Measurements from ENCODE around the gene RNF144A.
"Not testable (repeated sequence)": the region's sequence is repeated elsewhere in the genome, so short reads cannot be mapped to it uniquely, and the experiment has no call there.

RNF144A gene

DNA sequence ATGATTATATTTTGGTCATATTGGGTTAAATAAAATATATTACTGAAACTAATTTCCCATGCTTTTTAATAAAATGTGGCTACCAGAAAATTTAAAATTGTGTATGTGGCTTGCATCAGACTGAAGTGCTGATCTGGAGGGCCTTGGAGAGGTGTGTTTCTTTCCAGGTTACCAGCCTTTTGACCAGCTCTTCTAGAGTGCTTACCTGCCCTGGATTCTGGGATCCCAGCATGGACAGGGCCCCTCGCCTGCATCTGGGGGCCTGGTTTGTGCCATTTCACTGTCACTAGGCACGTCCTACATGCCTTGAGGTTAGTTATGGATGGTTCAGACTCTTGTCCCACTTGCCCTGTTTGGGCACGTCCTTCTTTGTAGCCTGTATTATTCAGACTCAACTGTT is 10.5 kb downstream of the RNF144A start:
- in situ Hi-C loops (cut with MboI; ENCODE audit: low sequenced_read_pairs) = no loop called here

GRCh38 chr2:6928452-6928851 is 11.2 kb downstream of the RNF144A start:
- in situ Hi-C loops (cut with MboI; ENCODE audit: low sequenced_read_pairs) = no loop called here

DNA sequence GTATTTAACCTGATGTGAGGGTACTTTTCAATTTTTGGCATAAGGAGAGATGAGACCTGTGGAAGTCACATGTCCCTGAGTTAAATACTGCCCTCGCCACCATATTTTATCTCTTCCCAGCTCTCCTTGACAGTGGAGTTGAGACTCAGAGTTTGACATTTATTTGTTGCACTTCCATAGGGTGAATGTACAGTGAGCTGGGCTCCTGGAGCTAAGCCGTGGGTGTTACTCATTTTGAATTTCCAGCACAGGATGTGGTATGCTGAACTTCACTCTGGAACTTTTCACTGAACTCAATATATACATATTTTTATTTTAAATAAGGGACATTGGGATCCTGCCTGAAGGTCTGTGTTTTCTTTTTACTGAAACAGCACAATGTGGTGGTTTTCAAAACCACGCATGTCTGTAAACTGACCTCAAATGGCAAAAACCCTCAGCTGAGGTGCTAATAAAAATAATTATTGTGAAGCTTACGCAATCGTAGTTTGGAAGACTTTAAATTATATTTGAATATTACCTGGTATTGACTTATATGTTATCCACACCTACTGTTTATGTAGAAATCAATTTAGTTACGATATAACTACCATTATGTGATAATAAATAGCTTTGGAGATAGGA is 12.1 kb downstream of the RNF144A start:
- in situ Hi-C loops (cut with MboI; ENCODE audit: low sequenced_read_pairs) = no loop called here

GRCh38 chr2:6930923-6931647 is 13.9 kb downstream of the RNF144A start:
- in situ Hi-C loops (cut with MboI; ENCODE audit: low sequenced_read_pairs) = no loop called here

- in situ Hi-C loops (cut with MboI; ENCODE audit: low sequenced_read_pairs) = no loop called here
These were observed 14.5 kb downstream of the RNF144A start for GRCh38 chr2:6931753-6932152.

GRCh38 chr2:6932206-6932605 is 15.0 kb downstream of the RNF144A start:
- in situ Hi-C loops (cut with MboI; ENCODE audit: low sequenced_read_pairs) = no loop called here

DNA sequence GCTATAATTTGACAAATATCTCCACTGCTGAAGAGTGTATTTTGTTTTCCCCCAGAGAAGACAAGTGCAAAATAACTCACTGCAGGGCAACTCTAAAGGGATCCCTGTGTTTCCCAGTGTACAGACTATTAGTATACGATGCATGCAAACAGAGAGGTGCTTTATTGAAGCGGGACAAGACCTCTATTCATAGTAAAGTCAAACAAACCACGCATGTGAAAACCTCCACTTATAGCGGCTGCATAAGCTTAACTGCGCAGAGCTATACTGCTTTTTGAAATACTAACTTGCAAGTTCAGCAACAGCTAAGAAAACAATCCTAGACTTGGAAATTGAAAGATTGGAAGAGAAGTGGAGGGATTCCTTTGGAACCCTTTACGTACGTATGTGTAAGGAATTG is 15.6 kb downstream of the RNF144A start:
- in situ Hi-C loops (cut with MboI; ENCODE audit: low sequenced_read_pairs) = no loop called here

DNA sequence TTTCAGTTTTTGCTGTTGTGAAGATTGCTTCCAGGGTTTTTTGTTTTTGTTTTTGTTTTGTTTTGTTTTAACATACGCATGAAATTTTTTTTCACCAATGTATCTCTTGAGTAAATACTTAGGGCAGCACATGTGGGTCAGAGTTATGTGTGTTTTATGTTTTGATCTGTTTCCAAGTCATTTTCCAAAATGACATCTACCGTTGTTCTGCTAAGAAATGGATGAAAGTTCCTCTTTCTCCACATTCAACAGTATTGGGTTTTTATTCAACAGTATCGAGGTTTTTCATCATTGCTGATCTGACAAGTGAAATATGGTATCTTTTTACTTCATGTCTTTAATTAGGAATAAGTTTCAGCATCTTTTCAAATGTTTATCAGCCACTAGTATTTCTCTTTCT is 16.7 kb downstream of the RNF144A start:
- in situ Hi-C loops (cut with MboI; ENCODE audit: low sequenced_read_pairs) = no loop called here

GRCh38 chr2:6934345-6934744 is 17.1 kb downstream of the RNF144A start:
- in situ Hi-C loops (cut with MboI; ENCODE audit: low sequenced_read_pairs) = no loop called here

GRCh38 chr2:6934758-6935651 is 17.8 kb downstream of the RNF144A start:
- in situ Hi-C loops (cut with MboI; ENCODE audit: low sequenced_read_pairs) = no loop called here

DNA sequence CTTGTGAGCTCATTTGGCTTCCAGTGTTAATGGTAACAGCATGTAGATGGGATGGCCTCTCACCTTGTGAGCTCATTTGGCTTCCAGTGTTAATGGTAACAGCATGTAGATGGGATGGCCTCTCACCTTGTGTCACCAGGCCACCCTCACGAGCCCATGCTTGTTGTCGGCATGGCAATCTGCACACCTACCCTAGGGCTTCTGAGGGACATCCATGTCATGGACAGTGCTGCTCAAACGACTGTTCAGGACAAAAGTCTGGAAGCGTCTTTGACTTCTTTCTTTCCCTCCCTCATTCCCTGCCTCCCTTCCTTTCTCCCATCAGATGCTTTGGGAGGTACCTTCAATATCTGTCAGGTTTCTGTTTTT is 18.4 kb downstream of the RNF144A start:
- in situ Hi-C loops (cut with MboI; ENCODE audit: low sequenced_read_pairs) = not testable (repeated sequence)

- in situ Hi-C loops (cut with MboI; ENCODE audit: low sequenced_read_pairs) = no loop called here
These were observed 19.9 kb downstream of the RNF144A start for GRCh38 chr2:6937157-6937556.

DNA sequence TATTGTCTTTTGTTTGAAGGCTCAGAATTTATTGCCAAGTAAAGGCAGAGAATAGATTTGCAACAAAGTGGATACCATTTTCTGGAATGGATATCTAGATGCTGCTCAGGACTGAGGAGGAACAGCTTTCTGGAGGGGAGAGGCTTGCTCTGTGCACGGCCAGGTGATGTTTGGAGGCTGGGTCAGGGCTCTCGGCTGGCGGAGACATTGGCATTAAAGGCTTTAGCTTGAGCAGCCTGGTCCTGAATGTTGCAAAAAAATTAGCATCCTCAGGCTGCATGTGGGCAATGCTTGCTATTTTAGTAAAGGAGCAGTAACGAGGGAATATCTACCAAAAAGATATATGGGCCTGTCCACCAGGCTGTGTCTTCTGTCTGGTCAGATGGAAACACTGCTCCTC is 20.4 kb downstream of the RNF144A start:
- in situ Hi-C loops (cut with MboI; ENCODE audit: low sequenced_read_pairs) = no loop called here

DNA sequence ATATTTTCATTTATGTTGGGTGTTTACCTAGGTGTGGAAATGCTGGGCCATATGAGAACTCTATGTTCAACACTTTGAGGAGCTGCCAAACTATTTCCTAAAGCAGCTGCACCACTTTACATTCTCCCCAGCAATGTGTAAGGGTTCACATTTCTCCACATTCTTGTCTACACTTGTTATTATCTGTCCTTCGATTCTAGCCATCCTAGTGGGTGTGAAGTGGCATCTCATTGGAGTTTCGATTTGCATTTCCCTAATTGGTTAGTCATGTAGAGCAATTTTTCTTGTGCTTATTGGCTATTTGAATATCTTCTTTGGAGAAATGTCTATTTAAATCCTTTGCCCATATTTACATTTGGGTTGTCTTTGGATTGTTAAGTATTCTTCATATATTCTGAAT is 21.9 kb downstream of the RNF144A start:
- in situ Hi-C loops (cut with MboI; ENCODE audit: low sequenced_read_pairs) = no loop called here

GRCh38 chr2:6940820-6941219 is 23.6 kb downstream of the RNF144A start:
- in situ Hi-C loops (cut with MboI; ENCODE audit: low sequenced_read_pairs) = no loop called here

GRCh38 chr2:6941299-6942046 is 24.3 kb downstream of the RNF144A start:
- in situ Hi-C loops (cut with MboI; ENCODE audit: low sequenced_read_pairs) = no loop called here

DNA sequence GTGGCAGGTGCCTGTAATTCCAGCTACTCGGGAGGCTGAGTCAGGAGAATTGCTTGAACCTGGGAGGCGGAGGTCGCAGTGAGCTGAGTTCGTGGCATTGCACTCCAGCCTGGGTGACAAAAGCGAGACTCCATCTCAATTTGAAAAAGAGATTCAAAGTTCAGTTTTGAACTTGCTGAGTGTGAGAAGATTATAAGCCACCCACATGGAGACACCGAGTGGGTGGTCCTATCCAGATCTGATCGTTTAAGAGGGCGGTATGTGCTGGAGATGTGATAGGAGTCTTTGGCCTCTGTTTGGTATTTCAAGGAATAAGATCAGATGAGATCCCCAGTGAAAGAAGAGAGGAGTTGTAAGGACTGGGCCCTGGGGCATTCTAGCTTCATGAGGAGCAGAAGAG is 25.6 kb downstream of the RNF144A start:
- in situ Hi-C loops (cut with MboI; ENCODE audit: low sequenced_read_pairs) = no loop called here

- in situ Hi-C loops (cut with MboI; ENCODE audit: low sequenced_read_pairs) = no loop called here
These were observed 26.3 kb downstream of the RNF144A start for GRCh38 chr2:6943523-6943922.

DNA sequence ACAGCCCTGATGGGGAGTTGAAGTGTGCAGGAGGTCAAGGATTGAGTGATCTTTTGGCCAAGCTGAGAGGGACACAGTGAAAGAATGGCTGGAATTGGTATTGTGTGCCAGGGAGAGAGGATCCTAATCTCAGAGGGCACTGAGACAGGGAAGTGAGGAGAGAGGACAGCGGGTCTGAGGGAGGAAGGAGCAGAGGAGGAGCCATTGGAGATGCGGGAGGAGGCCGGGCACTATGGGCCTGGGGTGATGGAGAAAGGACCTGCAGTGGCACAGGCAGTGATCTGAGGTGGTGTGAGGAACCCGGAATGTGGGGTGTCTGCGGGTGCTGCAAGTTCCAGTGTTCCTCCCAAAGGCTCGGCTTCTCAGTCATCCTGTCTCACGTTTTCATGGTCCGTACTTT is 26.8 kb downstream of the RNF144A start:
- in situ Hi-C loops (cut with MboI; ENCODE audit: low sequenced_read_pairs) = no loop called here

DNA sequence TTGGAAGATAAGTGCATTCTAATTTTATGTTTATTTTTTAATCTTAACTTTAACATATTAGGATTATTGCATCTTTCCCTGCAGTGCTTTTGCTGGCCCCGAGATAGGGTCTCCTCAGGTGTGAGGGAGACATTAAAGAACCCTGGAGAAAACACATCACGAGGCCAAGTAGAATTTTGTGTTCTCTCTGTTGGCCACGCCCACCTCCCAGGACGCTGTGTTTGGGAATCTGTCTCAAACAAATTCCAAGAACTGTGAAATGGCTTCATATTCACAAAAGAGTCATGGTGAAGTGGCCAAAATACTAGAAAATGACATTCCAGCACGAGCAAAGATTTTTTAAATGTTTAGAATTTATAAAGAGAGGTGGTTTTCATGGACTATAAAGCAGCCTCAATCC is 27.3 kb downstream of the RNF144A start:
- in situ Hi-C loops (cut with MboI; ENCODE audit: low sequenced_read_pairs) = no loop called here
